Measurements from ENCODE around the gene SNX3.

- TF ChIP-seq TCF4 (CRISPR knock-in tag; IDR thresholded peaks at IDR 0.05; ENCODE audit: borderline replicate concordance) (no peak), ZFP3 (CRISPR knock-in tag; IDR thresholded peaks at IDR 0.05) (no peak), ZC3H10 (CRISPR knock-in tag; IDR thresholded peaks at IDR 0.05) (no peak), ARNTL (CRISPR knock-in tag; IDR thresholded peaks at IDR 0.05; ENCODE audit: borderline replicate concordance, low read depth) (no peak), ZFP30 (CRISPR knock-in tag; IDR thresholded peaks at IDR 0.05) (no peak), GLIS3 (CRISPR knock-in tag; IDR thresholded peaks at IDR 0.05) (no peak), TOX (CRISPR knock-in tag; IDR thresholded peaks at IDR 0.05; ENCODE audit: borderline replicate concordance) (no peak)
Measured at GRCh38 chr6:108180776-108181175, 80.1 kb downstream of the SNX3 start.

All from SK-N-SH treated with all-trans-retinoic acid at 6 μM for 48 hours (cell line).